Measurements from ENCODE around the gene ZC3H12C. TPM values are rescaled to one million over a fixed set of nuclear protein-coding genes. Genes with fewer than 3 reads are reported as not detected.

The ZC3H12C gene
- total and polyA plus RNA-seq, 10 of the 15 experiments (the other 5 are each of a cell fraction or from before 2014, with no cell fraction given), result 0.31 to 31.0 (median 3.7) TPM

GRCh38 chr11:110044226-110044968, 48.8 kb upstream of the ZC3H12C start:
- ChIA-PET SMC1A (ENCODE audit: uncharacterized antibody, unreplicated experiment) (interaction anchor here (1.1 to 1.6 kb wide), 2 partner anchors 11 to 13 kb away, joined by 3 to 6 read pairs; no protein-coding TSS in a partner anchor), RAD21 (ENCODE audit: unreplicated experiment) (interaction anchor here (1.6 kb wide), 1 partner anchor 33 kb away, joined by 7 read pairs; no protein-coding TSS in a partner anchor), POLR2A (interaction anchor here (1.0 kb wide), 1 partner anchor 15 kb away, joined by 3 read pairs; no protein-coding TSS in a partner anchor), CTCF (interaction anchor here (1.1 kb wide), 1 partner anchor 17 kb away, joined by 3 read pairs; no protein-coding TSS in a partner anchor)
- Histone ChIP-seq H3K27me3 (replicated peaks in 1 of 2; ENCODE audit: control insufficient read depth in 2 of 2, insufficient read depth in 2 of 2, low read length in 1 of 2) (no peaks in the 10 kb centered on the region), H3K4me2 (ENCODE audit: control insufficient read depth, insufficient read depth) (0 out of 2 replicates have a peak overlapping the region, but pooled peaks have one; percentile 14), H3K4me3 (no peak overlapping the region), H3K4me1 (ENCODE audit: control insufficient read depth, insufficient read depth, low read length) (no peaks in the 10 kb centered on the region), H3K27ac (ENCODE audit: control insufficient read depth, insufficient read depth) (no peak overlapping the region), H3K36me3 (ENCODE audit: control insufficient read depth in 2 of 2, insufficient read depth in 2 of 2, low read length in 1 of 2) (no peaks in the 10 kb centered on the region), H3K9ac (ENCODE audit: control insufficient read depth, insufficient read depth, low read length) (no peak overlapping the region), H4K20me1 (ENCODE audit: control insufficient read depth, insufficient read depth) (no peaks in the 10 kb centered on the region), H3K9me3 (replicated peaks; ENCODE audit: control insufficient read depth, insufficient read depth, low read length) (peaks cover 4% of the 10 kb centered on the region), H2AFZ (ENCODE audit: control insufficient read depth, low read depth, low read length) (peak overlapping the region; percentile 59), H3K79me2 (ENCODE audit: control insufficient read depth, insufficient read depth, low read length) (no peaks in the 10 kb centered on the region)
- in situ Hi-C loops (cut with MboI) (no loop called here), intact Hi-C loops (cut with micrococcal nuclease; ENCODE audit: unreplicated experiment) (no loop called here)
- ATAC-seq (peak; percentile 72), DNase-seq (ENCODE audit: low read depth, low spot score) (no peak), FAIRE-seq (peak; percentile 7)
- 62% methylated on average over 9 of the region's 9 CpGs for WGBS (ENCODE audit: insufficient coverage, insufficient replicate concordance, low lambda C conversion rate, missing lambda C conversion rate)
- BruUV-seq (replicated peaks), result no TSS peak
- TF ChIP-seq ZBTB33 (IDR thresholded peaks at IDR 0.05) (0 out of 2 replicates have a peak, but pooled peaks have one; percentile 23), IKZF2 (IDR thresholded peaks at IDR 0.05) (0 out of 4 replicates have a peak, but pooled peaks of 1 of the 2 experiments have one; percentile 20), RAD21 (IDR thresholded peaks at IDR 0.05; ENCODE audit: insufficient read depth, low read depth, low read length) (0 out of 2 replicates have a peak, but pooled peaks have one; percentile 6), NFYB (IDR thresholded peaks at IDR 0.05; ENCODE audit: insufficient read depth, low read depth, low read length) (no peak)
